BE2C (cell line): ENCODE data around the gene NECAB2.

Experiments used
- DNase-seq: peaks from one replicate; pipeline ENCODE4 v3.0.0-alpha.2; 2020
- H3K27me3 ChIP-seq: fragments of 250-450 bp; sonication (Bioruptor Pico); 2 replicates; pipeline ENCODE4 v1.5.1; 2020; ENCODE audit warnings: mild to moderate bottlenecking
- H3K36me3 ChIP-seq: fragments of 250-450 bp; sonication (Bioruptor Pico); 2 replicates; pipeline ENCODE4 v1.5.1; 2020; ENCODE audit warnings: mild to moderate bottlenecking
- H3K4me1 ChIP-seq: fragments of 250-450 bp; sonication (Bioruptor Pico); 2 replicates; pipeline ENCODE4 v1.5.1; 2020
- H3K4me3 ChIP-seq: 2 replicates; pipeline ENCODE4 v1.5.1; 2011; ENCODE audit warnings: low read depth, low read length
- H3K9me3 ChIP-seq: fragments of 250-450 bp; sonication (Bioruptor Pico); 2 replicates; pipeline ENCODE4 v1.5.1; 2020
- CTCF ChIP-seq: IDR thresholded peaks from 2 replicates; pipeline ENCODE4 v1.5.1; 2012; ENCODE audit warnings: mild to moderate bottlenecking, low read depth, low read length

NECAB2 gene

GRCh38 chr16:83931556-83931955 lies 36.5 kb upstream of the NECAB2 start:
- no peak for DNase-seq
- Histone ChIP-seq H3K9me3 (no peaks in the 10 kb centered on the region), H3K36me3 (no peaks in the 10 kb centered on the region), H3K27me3 (peaks cover 13% of the 10 kb centered on the region), H3K4me3 (no peak overlapping the region), H3K4me1 (no peaks in the 10 kb centered on the region)
- TF ChIP-seq CTCF, result no peak

GRCh38 chr16:83932304-83932703 lies 35.7 kb upstream of the NECAB2 start:
- Histone ChIP-seq H3K4me1 (no peaks in the 10 kb centered on the region), H3K36me3 (no peaks in the 10 kb centered on the region), H3K27me3 (peaks cover 13% of the 10 kb centered on the region), H3K4me3 (no peak overlapping the region), H3K9me3 (no peaks in the 10 kb centered on the region)
- no peak for TF ChIP-seq CTCF
- no peak for DNase-seq

- Histone ChIP-seq H3K9me3 (no peaks in the 10 kb centered on the region), H3K27me3 (peaks cover 8% of the 10 kb centered on the region), H3K36me3 (no peaks in the 10 kb centered on the region), H3K4me1 (no peaks in the 10 kb centered on the region), H3K4me3 (no peak overlapping the region)
- DNase-seq, result no peak
- TF ChIP-seq CTCF, result no peak
Observed at GRCh38 chr16:83932955-83933673, 34.9 kb upstream of the NECAB2 start.

GRCh38 chr16:83933885-83934683 lies 34.0 kb upstream of the NECAB2 start:
- Histone ChIP-seq H3K4me3 (no peak overlapping the region), H3K4me1 (no peaks in the 10 kb centered on the region), H3K27me3 (peaks cover 5% of the 10 kb centered on the region), H3K36me3 (no peaks in the 10 kb centered on the region), H3K9me3 (no peaks in the 10 kb centered on the region)
- no peak for TF ChIP-seq CTCF
- no peak for DNase-seq

GRCh38 chr16:83934684-83934977 lies 33.4 kb upstream of the NECAB2 start:
- Histone ChIP-seq H3K27me3 (peaks cover 5% of the 10 kb centered on the region), H3K36me3 (no peaks in the 10 kb centered on the region), H3K9me3 (no peaks in the 10 kb centered on the region), H3K4me1 (no peaks in the 10 kb centered on the region), H3K4me3 (no peak overlapping the region)
- no peak for DNase-seq
- TF ChIP-seq CTCF, result no peak
